D721Med (cell line): Measurements from ENCODE around the gene RIPOR2.
A peak's percentile ranks its signal among the peaks of the same experiment; 100 is the strongest.

ENCODE experiments used
- DNase-seq: peaks from one replicate; pipeline ENCODE4 v3.0.0; 2011; ENCODE audit warnings: low spot score; ENCODE audit not compliant: insufficient read length
- FAIRE-seq: peaks from 2 replicates; lab custom pipeline; 2011; peaks lifted over from hg19 to GRCh38; lab: Jason Lieb, UNC
- CTCF ChIP-seq: IDR thresholded peaks from 2 replicates; pipeline ENCODE4 v1.5.1; 2012; ENCODE audit warnings: mild to moderate bottlenecking, control low read depth; ENCODE audit not compliant: insufficient read depth; ENCODE audit errors: missing control alignments

RIPOR2 gene

GRCh38 chr6:24943774-24944173, 8.0 kb upstream of the RIPOR2 start:
- FAIRE-seq: no peak
- DNase-seq: no peak
- no peak for TF ChIP-seq CTCF

DNA sequence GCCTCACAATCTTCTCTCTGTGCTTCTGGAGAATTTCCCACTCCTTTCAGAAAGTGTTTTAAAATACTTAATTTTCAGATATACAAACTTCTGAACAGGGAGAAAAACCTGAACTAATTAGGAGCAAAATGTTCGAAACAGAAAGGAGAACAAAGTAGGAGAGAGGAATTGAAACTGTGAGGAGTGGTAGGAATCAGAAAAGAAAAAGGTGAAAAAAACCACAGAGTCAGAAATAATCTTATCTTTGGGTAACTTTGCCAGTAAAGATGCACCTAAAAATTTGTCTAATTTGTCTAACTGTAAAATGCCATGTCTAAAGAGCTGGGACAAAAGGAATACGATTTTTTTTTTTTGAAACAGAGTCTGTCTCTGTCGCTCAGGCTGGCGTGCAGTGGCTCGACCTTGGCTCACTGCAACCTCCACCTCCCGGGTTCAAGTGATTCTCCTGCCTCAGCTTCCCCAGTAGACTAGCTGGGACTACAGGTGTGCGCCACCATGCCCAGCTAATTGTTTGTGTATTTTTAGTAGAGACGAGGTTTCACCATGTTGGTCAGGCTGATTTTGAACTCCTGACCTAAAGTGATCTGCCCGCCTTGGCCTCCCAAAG, 4.7 kb upstream of the RIPOR2 start:
- TF ChIP-seq CTCF: no peak
- FAIRE-seq: no peak
- no peak for DNase-seq

DNA sequence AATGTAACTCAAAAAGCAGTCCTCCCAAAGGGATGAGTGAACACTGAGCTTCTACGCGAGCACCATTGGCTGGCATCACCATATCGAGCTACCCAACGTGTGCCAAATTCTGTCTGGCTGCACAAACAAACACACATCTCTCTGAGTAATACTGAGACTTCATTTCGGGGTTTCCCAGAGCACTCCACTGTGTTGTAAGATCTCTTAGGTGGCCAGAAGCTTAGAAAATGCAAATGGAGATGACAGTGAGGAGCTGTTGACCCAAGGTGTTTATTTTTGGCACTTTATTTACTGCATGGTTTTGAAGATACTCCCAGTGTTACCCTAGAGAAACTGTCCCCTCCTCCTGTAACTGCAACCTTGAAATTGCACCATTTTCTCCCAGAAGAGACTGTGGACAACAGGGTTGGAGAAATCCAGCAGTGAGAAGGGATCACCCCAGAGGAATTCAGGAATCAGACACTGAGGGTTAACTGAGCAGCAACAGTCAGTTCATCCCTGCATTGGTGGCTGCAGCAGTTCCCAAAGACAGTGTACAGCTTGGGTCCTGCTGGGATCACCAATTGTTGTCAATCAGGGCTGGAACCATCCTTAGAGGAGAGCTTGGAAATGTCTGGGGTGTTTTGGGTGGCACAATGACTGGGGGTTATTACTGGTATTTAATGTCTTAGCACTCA, 1.0 kb upstream of the RIPOR2 start:
- no peak for TF ChIP-seq CTCF
- no peak for FAIRE-seq
- DNase-seq: no peak

- DNase-seq (no peak), FAIRE-seq (no peak)
Observed at GRCh38 chr6:24933868-24934401, 1.8 kb downstream of the RIPOR2 start.

DNA sequence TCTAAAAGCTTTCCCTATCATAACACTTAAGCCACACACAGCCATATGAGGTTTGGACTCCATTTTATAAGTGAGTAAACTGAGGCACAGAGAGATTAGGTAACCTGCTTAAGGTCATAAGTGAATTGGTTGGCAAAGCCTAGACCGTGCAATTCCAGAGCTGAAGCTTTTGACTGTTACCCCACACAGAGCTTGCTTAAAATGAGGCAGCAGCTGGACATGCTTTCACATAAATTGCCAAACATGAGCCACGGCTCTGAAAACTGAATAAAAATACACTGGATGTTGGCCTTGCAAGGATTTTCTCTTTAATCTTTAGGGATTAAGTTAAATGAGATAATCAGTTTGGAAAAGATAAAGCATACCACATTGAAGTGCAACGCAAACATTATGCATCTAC, 2.5 kb downstream of the RIPOR2 start:
- TF ChIP-seq CTCF: no peak
- FAIRE-seq: no peak
- DNase-seq: no peak

More at GRCh38 chr6:24933868-24934401, 1.8 kb downstream of the RIPOR2 start:
- TF ChIP-seq CTCF: peak; percentile 51

GRCh38 chr6:24932832-24933231, 2.9 kb downstream of the RIPOR2 start:
- DNase-seq (no peak), FAIRE-seq (no peak)
- no peak for TF ChIP-seq CTCF
